NT2/D1 (cell line): ENCODE data around the gene ASB6.
"Not testable (repeated sequence)": the region's sequence is repeated elsewhere in the genome, so short reads cannot be mapped to it uniquely, and the experiment has no call there.

Experiments used
- DNase-seq: peaks from one replicate; pipeline ENCODE4 v3.0.0-alpha.2; 2011; ENCODE audit warnings: low read depth, low spot score
- H3K27me3 ChIP-seq: 2 replicates; pipeline ENCODE4 v1.6.0; 2011; ENCODE audit warnings: mild to moderate bottlenecking; ENCODE audit not compliant: insufficient read length, insufficient read depth
- H3K36me3 ChIP-seq: 2 replicates; pipeline ENCODE4 v1.6.1; 2011; ENCODE audit warnings: mild to moderate bottlenecking, low read length, mixed read lengths; ENCODE audit not compliant: insufficient read depth, insufficient read length
- H3K4me1 ChIP-seq: 2 replicates; pipeline ENCODE4 v1.5.1; 2011; ENCODE audit not compliant: insufficient read depth, insufficient read length
- H3K4me3 ChIP-seq: 2 replicates; pipeline ENCODE4 v1.5.1; 2011; ENCODE audit warnings: low read depth; ENCODE audit not compliant: insufficient read length
- H3K9ac ChIP-seq: 2 replicates; pipeline ENCODE4 v1.6.0; 2011; ENCODE audit warnings: low read depth; ENCODE audit not compliant: insufficient read length
- H3K9me3 ChIP-seq: 2 replicates; pipeline ENCODE4 v1.5.1; 2011; ENCODE audit warnings: mild to moderate bottlenecking, low read length; ENCODE audit not compliant: insufficient read depth
- SUZ12 ChIP-seq: IDR thresholded peaks from 2 replicates; pipeline ENCODE4 v1.6.1; 2011; ENCODE audit not compliant: insufficient read length, insufficient read depth; ENCODE audit errors: extremely low read depth
- YY1 ChIP-seq: IDR thresholded peaks from 2 replicates; pipeline ENCODE4 v1.6.1; 2011; ENCODE audit not compliant: insufficient read length, insufficient read depth
- ZNF274 ChIP-seq: IDR thresholded peaks from 2 replicates; pipeline ENCODE4 v1.6.1; 2011; ENCODE audit warnings: mild to moderate bottlenecking, low read depth, low read length

Gene ASB6

DNA sequence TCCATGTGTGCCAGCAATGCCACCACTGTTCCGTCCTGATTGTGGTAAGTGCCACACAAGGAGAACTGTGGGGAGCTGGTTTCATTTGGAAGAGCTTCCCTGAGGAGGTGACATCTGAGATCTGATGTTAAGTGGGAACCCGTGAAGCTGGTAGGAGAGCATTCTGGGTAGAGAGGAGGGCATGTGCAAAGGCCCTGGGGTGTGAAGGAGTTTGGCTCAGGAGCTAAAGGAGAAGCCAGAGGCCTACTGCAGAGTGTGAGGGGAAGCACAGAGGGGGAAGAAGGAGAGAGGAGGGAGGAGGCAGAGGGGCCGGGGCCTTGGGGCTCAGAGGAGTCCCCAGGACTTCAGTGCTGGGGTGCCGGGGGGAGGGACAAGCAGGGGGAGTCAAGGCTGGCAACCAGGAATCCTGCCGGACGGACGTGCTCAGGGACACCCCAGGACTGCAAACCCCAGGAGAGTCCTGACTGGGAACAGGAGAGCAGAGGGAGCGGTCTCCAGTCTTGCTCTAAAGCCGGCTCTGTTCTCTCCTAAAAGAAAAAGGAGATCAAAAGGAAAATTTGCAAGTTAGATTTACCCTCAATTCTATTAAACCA is 40.8 kb downstream of the ASB6 start:
- Histone ChIP-seq H3K9me3 (no peaks in the 10 kb centered on the region), H3K4me3 (no peak overlapping the region), H3K36me3 (no peaks in the 10 kb centered on the region), H3K4me1 (peaks cover 17% of the 10 kb centered on the region), H3K27me3 (no peaks in the 10 kb centered on the region), H3K9ac (no peak overlapping the region)
- DNase-seq, result no peak
- TF ChIP-seq ZNF274 (no peak), SUZ12 (no peak), YY1 (no peak)

DNA sequence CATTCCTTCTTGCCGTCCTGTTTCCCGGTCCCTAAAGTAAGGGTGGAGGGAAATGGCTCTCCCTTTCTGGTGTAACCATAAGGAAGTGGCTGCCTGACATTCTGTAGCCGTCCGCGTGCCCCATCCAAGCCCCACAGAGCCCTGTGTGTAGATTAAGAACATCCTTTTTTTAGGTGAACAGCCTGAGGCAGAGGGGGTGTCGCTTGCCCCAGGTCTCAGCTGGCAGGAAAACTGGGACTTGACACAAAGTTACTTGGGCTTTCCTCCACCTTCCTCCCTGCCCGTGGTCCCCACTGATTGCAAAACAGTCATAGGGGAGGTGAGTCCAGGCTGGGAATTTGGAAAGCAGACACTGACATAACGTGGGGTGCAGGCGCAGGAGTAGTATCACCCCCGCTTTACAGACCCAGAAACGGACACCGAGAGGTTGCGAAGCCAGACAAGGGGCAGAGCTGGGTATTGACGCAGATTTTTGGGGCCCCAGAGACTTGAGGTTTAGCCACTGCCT is 43.8 kb downstream of the ASB6 start:
- no peak for DNase-seq
- Histone ChIP-seq H3K9ac (peak overlapping the region; percentile 98), H3K9me3 (no peaks in the 10 kb centered on the region), H3K36me3 (no peaks in the 10 kb centered on the region), H3K4me1 (peaks cover 13% of the 10 kb centered on the region), H3K4me3 (peak overlapping the region; percentile 75), H3K27me3 (no peaks in the 10 kb centered on the region)
- TF ChIP-seq SUZ12, result no peak
- no peak for TF ChIP-seq YY1
- TF ChIP-seq ZNF274, result no peak

DNA sequence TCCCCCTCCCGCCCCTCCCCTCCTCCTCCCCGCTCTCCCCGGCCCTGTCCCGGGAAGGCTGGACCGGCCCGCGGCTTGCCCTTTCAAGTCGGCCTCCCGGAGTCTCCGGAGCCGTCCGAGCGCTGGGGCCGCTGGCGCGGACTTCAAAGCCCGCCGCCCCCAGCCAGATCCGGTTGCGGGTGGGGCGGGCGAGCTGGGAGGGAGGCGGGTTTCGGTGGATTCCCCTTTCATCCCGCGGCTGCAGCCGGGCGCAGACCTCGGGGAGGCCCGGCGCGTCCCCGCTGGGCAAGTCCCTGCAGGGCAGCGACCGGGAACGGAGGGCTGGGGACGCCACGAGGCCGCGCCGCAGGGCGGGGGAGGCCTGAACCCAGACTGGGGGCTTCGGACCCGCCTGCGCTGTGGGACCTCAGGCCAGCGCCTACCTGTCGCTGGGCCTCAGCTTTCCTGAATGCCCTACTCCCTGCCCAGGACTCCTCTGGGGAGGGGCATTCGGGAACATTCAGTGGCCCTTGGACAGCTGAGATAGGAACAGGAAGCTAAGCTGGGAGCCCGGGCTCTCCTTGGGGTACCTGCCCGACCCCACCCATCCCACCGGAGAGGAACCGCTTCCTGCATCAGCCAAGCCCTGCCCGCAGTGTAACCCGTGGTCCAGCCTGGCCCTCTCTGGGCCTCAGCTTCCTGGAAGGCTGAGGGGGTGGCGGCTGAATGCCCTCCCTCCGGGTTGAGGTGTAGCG is 44.4 kb downstream of the ASB6 start:
- H3K9me3 ChIP-seq, result no peaks in the 10 kb centered on the region
- no peaks in the 10 kb centered on the region for H3K27me3 ChIP-seq
- no peak for DNase-seq
- H3K36me3 ChIP-seq, result no peaks in the 10 kb centered on the region
- H3K4me3 ChIP-seq, result peak overlapping the region; percentile 75
- peaks cover 12% of the 10 kb centered on the region for H3K4me1 ChIP-seq
- TF ChIP-seq ZNF274 (no peak), SUZ12 (no peak), YY1 (no peak)
- H3K9ac ChIP-seq, result peak overlapping the region; percentile 98

DNA sequence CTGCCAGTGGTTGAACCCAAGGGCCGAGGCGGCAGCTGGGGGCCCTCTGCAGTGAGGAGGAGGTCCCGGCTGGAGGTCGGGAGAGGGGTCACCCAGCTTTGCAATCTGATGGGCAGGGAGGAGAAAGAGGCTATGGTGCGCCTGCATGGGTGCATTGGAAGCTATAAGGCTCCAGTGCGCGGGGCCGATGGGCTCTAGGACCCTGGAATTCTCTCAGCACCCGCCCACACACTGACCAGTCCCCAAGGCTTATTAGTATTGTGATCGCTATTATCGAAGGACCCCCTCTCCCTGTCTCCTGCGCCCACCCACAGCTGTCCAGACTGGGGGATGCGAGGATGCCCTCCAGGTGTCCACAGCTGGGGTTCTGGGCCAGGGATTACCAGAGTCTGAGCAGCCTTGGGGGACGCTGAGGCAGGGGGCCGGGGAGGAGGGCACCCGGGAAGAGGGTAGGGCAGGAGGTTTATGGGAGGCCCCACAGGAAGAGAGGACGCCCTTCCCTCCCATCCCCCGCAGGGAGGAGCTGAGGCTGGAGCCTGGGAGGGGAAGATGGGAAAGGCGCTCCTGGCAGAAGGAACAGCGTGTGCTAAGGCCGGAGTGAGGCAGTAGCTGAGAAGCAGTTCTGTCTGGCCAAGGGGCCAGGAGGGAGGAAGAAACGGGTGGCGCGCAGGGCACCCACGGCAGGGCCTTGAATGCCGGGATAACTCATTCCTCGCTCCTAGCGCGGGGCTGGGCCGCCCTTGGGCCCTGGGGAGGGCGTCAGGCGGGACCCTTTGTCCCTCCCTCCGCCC is 45.2 kb downstream of the ASB6 start:
- no peak for DNase-seq
- Histone ChIP-seq H3K27me3 (no peaks in the 10 kb centered on the region), H3K4me1 (peaks cover 17% of the 10 kb centered on the region), H3K4me3 (peak overlapping the region; percentile 75), H3K36me3 (no peaks in the 10 kb centered on the region), H3K9me3 (no peaks in the 10 kb centered on the region), H3K9ac (peak overlapping the region; percentile 92)
- TF ChIP-seq SUZ12, result no peak
- no peak for TF ChIP-seq ZNF274
- TF ChIP-seq YY1, result no peak

DNA sequence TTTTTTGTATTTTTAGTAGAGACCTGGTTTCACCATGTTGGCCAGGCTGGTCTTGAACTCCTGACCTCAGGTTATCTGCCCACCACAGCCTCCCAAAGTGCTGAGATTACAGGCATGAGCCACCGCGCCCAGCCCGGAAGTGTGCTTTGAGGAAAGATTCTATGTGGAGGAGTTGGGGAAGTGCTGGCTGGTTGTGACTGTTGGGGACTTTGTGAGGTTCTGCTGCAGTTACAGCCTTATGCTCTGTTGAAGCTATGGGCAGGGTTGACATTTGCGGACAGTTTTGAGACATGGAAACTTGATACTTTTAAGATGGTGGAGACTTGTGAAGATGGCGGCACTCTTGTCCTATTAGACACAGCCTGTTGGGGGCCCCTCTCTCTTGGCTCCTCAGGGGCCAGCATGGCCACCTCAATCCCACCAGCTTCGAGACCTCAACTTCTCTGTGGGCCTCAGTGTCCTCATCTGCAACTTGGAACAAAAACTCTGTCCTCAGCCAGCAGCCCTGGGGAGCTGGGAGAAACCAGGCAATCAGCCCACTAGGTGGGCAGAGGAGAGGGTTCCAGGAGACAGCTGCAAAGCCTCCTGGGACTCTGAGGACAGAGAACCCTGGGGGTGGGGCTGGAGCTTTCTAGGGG is 45.9 kb downstream of the ASB6 start:
- Histone ChIP-seq H3K27me3 (no peaks in the 10 kb centered on the region), H3K4me3 (peak overlapping the region; percentile 75), H3K9ac (peak overlapping the region; percentile 92), H3K4me1 (peaks cover 16% of the 10 kb centered on the region), H3K9me3 (no peaks in the 10 kb centered on the region), H3K36me3 (no peaks in the 10 kb centered on the region)
- no peak for TF ChIP-seq ZNF274
- no peak for TF ChIP-seq YY1
- TF ChIP-seq SUZ12, result no peak
- DNase-seq, result no peak

DNA sequence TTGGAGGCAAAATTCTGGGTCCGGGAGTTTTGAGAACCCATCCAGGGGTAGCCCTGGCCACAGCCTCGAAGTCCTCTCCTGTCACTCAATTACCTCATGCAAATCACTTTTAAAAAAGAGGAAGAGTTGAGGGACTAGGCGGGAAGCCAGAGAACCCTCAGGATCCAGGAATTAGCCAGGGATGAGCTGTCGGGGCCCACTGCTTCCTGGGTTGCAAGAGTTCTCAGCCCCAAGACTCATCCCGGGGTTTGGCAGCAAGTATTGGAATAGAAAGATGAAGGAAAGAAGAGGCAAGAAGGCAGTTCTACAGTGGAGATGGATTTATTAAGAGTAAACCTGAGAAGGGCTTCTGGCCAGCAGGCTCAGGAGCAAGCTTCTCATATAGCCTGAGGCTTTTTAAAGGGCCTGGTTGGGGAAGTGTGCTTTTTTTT is 46.6 kb downstream of the ASB6 start:
- Histone ChIP-seq H3K36me3 (no peaks in the 10 kb centered on the region), H3K9ac (no peak overlapping the region), H3K4me1 (peaks cover 14% of the 10 kb centered on the region), H3K4me3 (no peak overlapping the region), H3K27me3 (no peaks in the 10 kb centered on the region), H3K9me3 (no peaks in the 10 kb centered on the region)
- no peak for TF ChIP-seq SUZ12
- TF ChIP-seq YY1, result no peak
- no peak for TF ChIP-seq ZNF274
- DNase-seq, result no peak

DNA sequence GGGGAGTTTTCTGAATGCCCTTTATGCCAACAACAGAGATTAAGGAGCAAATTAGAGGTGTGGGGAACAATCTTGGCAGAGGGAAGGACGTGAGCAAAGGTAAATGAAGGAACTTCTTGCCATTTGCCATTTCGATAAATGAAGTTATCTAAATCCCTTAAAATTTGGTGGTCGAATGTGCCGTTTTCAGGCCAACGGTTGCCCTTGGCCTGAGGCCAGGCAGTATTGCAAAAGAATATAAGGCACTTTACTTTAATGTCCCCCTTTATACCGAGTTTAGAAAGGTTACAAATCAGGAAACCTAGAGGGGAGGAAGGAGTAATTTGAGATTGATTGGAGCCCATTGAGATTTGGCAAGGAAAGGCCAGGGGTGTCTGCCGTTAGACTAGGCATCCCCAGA is 47.3 kb downstream of the ASB6 start:
- H3K9me3 ChIP-seq, result no peaks in the 10 kb centered on the region
- H3K4me3 ChIP-seq, result no peak overlapping the region
- no peak for DNase-seq
- H3K9ac ChIP-seq, result no peak overlapping the region
- TF ChIP-seq ZNF274, result no peak
- no peak for TF ChIP-seq SUZ12
- no peak for TF ChIP-seq YY1
- no peaks in the 10 kb centered on the region for H3K36me3 ChIP-seq
- H3K27me3 ChIP-seq, result no peaks in the 10 kb centered on the region
- peaks cover 14% of the 10 kb centered on the region for H3K4me1 ChIP-seq

DNA sequence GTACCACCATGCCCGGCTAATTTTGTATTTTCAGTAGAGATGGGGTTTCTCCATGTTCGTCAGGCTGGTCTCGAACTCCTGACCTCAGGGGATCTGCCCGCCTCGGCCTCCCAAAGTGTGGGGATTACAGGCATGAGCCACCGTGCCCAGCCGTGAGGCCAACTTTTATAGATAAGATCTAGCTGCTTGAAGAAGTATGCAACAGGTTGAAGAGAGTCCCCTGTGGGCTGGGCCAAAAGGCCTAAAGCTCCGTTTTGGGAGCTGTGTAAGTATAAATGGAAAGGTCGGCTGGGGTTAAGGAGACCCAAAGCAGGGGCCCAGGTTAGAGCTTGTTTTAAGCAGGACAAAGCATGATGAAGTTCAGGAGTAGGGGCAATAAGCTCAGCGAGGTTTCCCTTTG is 49.2 kb downstream of the ASB6 start:
- not testable (repeated sequence) for H3K9me3 ChIP-seq, H3K36me3 ChIP-seq, DNase-seq, H3K9ac ChIP-seq, H3K4me3 ChIP-seq, H3K4me1 ChIP-seq, H3K27me3 ChIP-seq
